Cardiac muscle cell (in vitro differentiated cells and primary cell): ENCODE data around the gene ITGA2B. TPM values are rescaled to one million over a fixed set of nuclear protein-coding genes. Genes with fewer than 3 reads are reported as not detected.

ENCODE experiments used
- DNase-seq, 2 donors: peaks; one replicate each; pipeline versions ENCODE4 v3.0.0 to v3.0.0-alpha.2; 2010 to 2017; ENCODE audit warnings: low read depth in 1 of 2, low spot score in 1 of 2
- H3K27ac ChIP-seq: fragments of 200-600 bp; sonication (generic); 2 replicates; pipeline ENCODE4 v1.5.1; 2016
- H3K27me3 ChIP-seq: fragments of 200-600 bp; sonication (generic); 2 replicates; pipeline ENCODE4 v1.6.0; 2016; ENCODE audit warnings: control low read depth
- H3K36me3 ChIP-seq: fragments of 200-600 bp; sonication (generic); 2 replicates; pipeline ENCODE4 v1.5.1; 2016; ENCODE audit warnings: control low read depth
- H3K4me1 ChIP-seq: fragments of 200-600 bp; sonication (generic); 2 replicates; pipeline ENCODE4 v1.8.1; 2017; ENCODE audit warnings: low read depth, mild to moderate bottlenecking, mixed run types
- H3K4me3 ChIP-seq: fragments of 200-600 bp; sonication (generic); 2 replicates; pipeline ENCODE4 v1.5.1; 2016; ENCODE audit warnings: mild to moderate bottlenecking
- H3K9me3 ChIP-seq: fragments of 200-600 bp; sonication (generic); 2 replicates; pipeline ENCODE4 v1.5.1; 2017; ENCODE audit warnings: low read depth, mild to moderate bottlenecking, control low read depth
- CTCF ChIP-seq: IDR thresholded peaks from 2 replicates; pipeline ENCODE4 v1.5.1; 2012; ENCODE audit warnings: low read depth, mild to moderate bottlenecking, low read length
- polyA plus RNA-seq: library from polyadenylated mRNA; unstranded; fragments of >200 nt; fragmentation: Nextera tagmentation; extraction: Ambion mirVana; gene quantifications from 2 replicates; pipeline ENCODE4 v1.2.1, GENCODE V29; 2016
- total RNA-seq: library from RNA; depleted of rRNA; stranded (reverse); fragments of >200 nt; gene quantifications from 2 replicates; pipeline ENCODE4 v1.2.3, GENCODE V29; 2016

ITGA2B gene
- total and polyA plus RNA-seq, 2 experiments from 2014 or later, result 0.56 to 11.0 TPM

DNA sequence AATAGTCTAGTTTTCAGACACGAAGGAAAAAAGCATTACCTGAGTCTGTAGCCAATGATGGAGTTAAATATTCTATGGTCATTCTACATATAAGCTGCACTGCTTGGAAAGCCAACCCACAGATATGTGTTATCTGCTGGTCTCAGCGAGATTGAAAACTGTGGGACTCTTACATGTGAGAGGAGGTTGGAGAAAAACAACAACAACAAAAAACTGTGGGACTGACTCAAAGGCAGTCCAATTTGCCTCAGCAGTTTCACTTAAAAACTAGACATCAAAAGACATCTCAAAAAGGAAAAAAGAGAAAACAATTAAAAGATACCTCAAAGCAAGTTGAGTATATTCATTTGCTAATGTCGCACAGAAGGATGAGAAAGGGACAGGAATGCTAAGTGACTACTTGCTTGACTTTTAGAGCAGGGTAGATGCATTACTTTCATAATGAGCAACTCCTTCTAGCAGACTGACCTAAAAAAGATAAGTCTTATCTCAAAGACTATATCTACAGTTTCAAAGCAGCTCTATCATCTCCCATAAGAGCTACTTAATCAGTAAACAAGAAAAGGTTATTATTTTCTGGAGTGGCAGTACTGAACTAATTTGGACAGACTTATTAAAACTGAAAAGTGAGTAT lies 35.5 kb upstream of the ITGA2B start:
- Histone ChIP-seq H3K27ac (peak overlapping the region; percentile 75), H3K4me3 (no peak overlapping the region), H3K4me1 (peaks cover 12% of the 10 kb centered on the region), H3K27me3 (no peaks in the 10 kb centered on the region), H3K9me3 (no peaks in the 10 kb centered on the region), H3K36me3 (peaks cover 28% of the 10 kb centered on the region)
- DNase-seq, result no peak
- no peak for TF ChIP-seq CTCF

GRCh38 chr17:44417553-44417952 lies 28.1 kb upstream of the ITGA2B start:
- no peaks in the 10 kb centered on the region for H3K27me3 ChIP-seq
- no peak for TF ChIP-seq CTCF
- no peak overlapping the region for H3K27ac ChIP-seq
- H3K4me1 ChIP-seq, result no peaks in the 10 kb centered on the region
- H3K36me3 ChIP-seq, result peaks cover 32% of the 10 kb centered on the region
- H3K9me3 ChIP-seq, result no peaks in the 10 kb centered on the region
- no peak overlapping the region for H3K4me3 ChIP-seq
- peak in 1 of 2 donors; percentile 61 for DNase-seq

DNA sequence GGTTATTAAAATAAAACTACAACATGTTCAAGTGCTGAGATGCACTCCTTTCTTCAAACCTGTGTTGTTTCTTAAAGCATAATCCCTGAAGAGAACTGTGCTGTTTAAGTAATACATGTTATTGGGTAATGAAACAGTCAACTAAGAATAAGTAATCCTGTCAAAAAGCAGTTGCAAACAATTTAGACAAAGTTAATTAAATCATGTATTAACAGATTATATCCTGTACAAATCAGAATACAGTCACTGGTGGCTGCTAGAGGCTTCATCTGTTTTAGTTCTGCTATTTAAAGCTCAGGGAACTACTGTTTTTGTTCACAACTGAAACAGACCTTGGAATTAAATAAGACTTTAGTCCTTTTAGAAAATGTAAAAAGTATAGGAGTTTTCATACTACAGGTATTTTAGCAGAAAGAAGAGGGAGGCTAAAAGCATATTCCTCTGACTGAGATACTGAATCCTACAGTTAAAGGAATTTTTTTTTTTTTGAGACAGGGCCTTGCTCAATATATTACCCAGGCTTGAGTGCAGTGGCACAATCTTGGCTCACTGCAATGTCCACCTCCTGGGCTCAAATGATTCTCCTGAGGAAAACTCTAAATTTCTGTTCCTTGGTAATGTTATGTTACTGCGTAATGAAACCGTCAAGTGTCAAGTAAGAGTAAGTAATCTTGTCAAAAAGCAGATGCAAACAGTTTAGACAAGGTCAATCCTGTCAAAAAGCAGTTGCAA lies 27.3 kb upstream of the ITGA2B start:
- Histone ChIP-seq H3K36me3 (peaks cover 29% of the 10 kb centered on the region), H3K27ac (peak overlapping the region; percentile 34)

DNA sequence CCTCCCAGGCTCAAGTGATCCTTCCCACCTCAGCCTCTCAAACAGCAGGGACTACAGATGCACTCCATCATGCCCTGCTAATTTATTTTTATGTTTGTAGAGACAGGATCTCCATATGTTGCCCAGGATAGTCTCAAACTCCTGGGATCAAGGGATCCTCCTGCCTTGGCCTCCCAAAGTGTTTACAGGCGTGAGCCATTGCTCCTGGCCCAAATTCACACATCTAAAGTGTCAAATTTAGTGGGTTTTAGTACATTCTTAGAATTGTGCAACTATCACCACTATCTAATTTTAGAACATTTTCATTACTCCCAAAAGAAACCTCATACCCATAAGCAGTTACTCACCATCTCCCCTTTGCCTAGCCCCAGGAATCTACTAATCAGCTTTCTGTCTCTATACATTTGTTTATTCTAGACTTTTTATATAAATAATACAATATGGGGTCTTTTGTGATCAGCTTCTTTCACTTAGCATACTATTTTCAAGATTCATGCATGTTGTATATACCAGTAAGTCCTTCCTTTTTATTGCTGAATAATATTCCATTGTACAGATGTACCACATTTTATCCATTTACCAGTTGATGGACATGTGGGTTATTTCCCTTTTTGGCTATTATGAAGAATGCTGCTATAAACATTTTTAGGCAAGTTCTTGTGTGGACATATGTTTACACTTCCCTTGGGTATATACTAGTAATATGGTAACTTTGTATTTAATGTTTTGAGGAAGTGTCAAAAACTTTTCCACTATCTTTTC lies 25.1 kb upstream of the ITGA2B start:
- no peak for DNase-seq
- no peak overlapping the region for H3K4me3 ChIP-seq
- peaks cover 19% of the 10 kb centered on the region for H3K36me3 ChIP-seq
- H3K27ac ChIP-seq, result no peak overlapping the region
- TF ChIP-seq CTCF, result no peak
- no peaks in the 10 kb centered on the region for H3K4me1 ChIP-seq
- H3K9me3 ChIP-seq, result no peaks in the 10 kb centered on the region
- no peaks in the 10 kb centered on the region for H3K27me3 ChIP-seq

More for the DNA sequence above, 27.3 kb upstream of the ITGA2B start:
- Histone ChIP-seq H3K4me3 (no peak overlapping the region), H3K27me3 (no peaks in the 10 kb centered on the region), H3K9me3 (no peaks in the 10 kb centered on the region), H3K4me1 (no peaks in the 10 kb centered on the region)
- no peak for TF ChIP-seq CTCF
- no peak for DNase-seq

DNA sequence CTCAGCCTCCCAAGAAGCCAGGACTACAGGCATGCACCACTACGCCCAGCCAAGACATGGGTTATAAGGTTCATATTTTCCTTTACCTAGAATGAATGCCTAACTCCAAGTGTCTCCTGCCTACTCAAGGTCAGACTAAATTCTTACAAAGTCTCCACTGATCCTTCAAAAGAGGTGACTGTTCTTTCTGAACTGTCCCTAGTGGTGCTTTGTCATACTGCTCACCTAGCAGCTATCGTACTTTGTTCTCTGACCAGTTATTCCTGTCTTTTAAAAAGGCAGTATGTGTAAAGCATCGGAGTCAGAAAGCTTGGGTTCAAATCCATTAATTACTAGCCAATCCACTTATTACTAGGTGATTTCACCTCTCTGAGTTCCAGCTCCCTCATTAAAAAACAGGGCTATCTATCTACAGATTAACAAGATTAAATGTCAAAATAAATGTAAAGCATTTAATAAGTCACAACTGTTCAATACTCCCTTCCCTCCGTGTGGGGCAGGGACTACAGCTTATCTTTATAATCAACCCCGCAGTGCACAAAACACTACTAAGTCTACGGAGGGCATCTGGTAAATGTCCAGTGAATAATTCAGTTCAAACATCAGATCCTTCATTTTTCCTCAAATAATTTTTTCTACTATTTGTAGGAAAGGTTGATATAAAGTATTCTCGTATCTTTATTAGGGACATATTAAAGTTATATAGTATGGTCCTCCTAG lies 20.0 kb upstream of the ITGA2B start:
- Histone ChIP-seq H3K27me3 (no peaks in the 10 kb centered on the region), H3K9me3 (no peaks in the 10 kb centered on the region), H3K36me3 (no peaks in the 10 kb centered on the region), H3K4me3 (no peak overlapping the region), H3K27ac (no peak overlapping the region), H3K4me1 (no peaks in the 10 kb centered on the region)
- TF ChIP-seq CTCF, result no peak
- no peak for DNase-seq
